ENCODE measurements around the gene CHMP4B. TPM values are rescaled to one million over a fixed set of nuclear protein-coding genes. Genes with fewer than 3 reads are reported as not detected.

The CHMP4B gene
- total RNA-seq, 1 experiment from 2014 or later = 203 TPM

- H3K27me3 ChIP-seq (replicated peaks; ENCODE audit: control insufficient read depth, insufficient read depth, low read length) = no peaks in the 10 kb centered on the region
- Mint-ChIP-seq H3K27me3 (ENCODE audit: insufficient read depth, unreplicated experiment) (no peaks in the 10 kb centered on the region), H3K4me1 (ENCODE audit: low read depth, unreplicated experiment) (peaks cover 58% of the 10 kb centered on the region), H3K27ac (ENCODE audit: unreplicated experiment) (peak overlapping the region; percentile 80), H3K36me3 (ENCODE audit: insufficient read depth, unreplicated experiment) (peaks cover 20% of the 10 kb centered on the region), H3K9me3 (ENCODE audit: unreplicated experiment) (no peaks in the 10 kb centered on the region), H3K4me3 (ENCODE audit: unreplicated experiment) (peak overlapping the region; percentile 43)
- peak overlapping the region; percentile 1; the same call in 1 of the 2 replicates for H3K4me3 ChIP-seq (ENCODE audit: low read depth, low read length)
- no TSS peak for BruUV-seq (replicated peaks)
- H3K36me3 ChIP-seq (ENCODE audit: control insufficient read depth, insufficient read depth, low read length) = no peaks in the 10 kb centered on the region
- H3K4me1 ChIP-seq = peaks cover 55% of the 10 kb centered on the region
- ChIA-PET POLR2A (interaction anchor here (0.5 to 2.8 kb wide), 8 partner anchors 13 to 537 kb away, joined by 3 to 39 read pairs (median 3); partner anchors contain the start of genes CHMP4B, EIF2S2, ITCH and PXMP4), CTCF (interaction anchor here (0.5 to 1.9 kb wide), 9 partner anchors 10 to 1437 kb away, joined by 3 to 20 read pairs (median 4); partner anchors contain the start of gene CHMP4B)
- no peak for TF ChIP-seq CTCF (IDR thresholded peaks at IDR 0.05; ENCODE audit: insufficient read depth in 1 of 2, low read depth in 1 of 2, low read length in 1 of 2, severe bottlenecking in 1 of 2, unreplicated experiment in 1 of 2)
- intact Hi-C loops (cut with micrococcal nuclease; ENCODE audit: unreplicated experiment) = loop anchor here (1.0 to 2.0 kb wide), 2 partner anchors 16 to 93 kb away; partner anchors contain the start of gene CHMP4B
- no peaks in the 10 kb centered on the region for H3K9me3 ChIP-seq
- peak; percentile 92 to 94 for DNase-seq
Measured at GRCh38 chr20:33826270-33826897, 15.2 kb downstream of the CHMP4B start.

GRCh38 chr20:33827109-33827508 is 16.0 kb downstream of the CHMP4B start:
- no peak for TF ChIP-seq CTCF (IDR thresholded peaks at IDR 0.05; ENCODE audit: insufficient read depth in 1 of 2, low read depth in 1 of 2, low read length in 1 of 2, severe bottlenecking in 1 of 2, unreplicated experiment in 1 of 2)
- Histone ChIP-seq H3K36me3 (ENCODE audit: control insufficient read depth, insufficient read depth, low read length) (peaks cover under 1% of the 10 kb centered on the region), H3K27me3 (replicated peaks; ENCODE audit: control insufficient read depth, insufficient read depth, low read length) (no peaks in the 10 kb centered on the region), H3K4me1 (peaks cover 55% of the 10 kb centered on the region), H3K9me3 (no peaks in the 10 kb centered on the region), H3K4me3 (ENCODE audit: low read depth, low read length) (no peak overlapping the region)
- H3K4me1 Mint-ChIP-seq (ENCODE audit: low read depth, unreplicated experiment) = peaks cover 58% of the 10 kb centered on the region
- H3K36me3 Mint-ChIP-seq (ENCODE audit: insufficient read depth, unreplicated experiment) = peaks cover 20% of the 10 kb centered on the region
- BruUV-seq (replicated peaks) = no TSS peak
- H3K4me3 Mint-ChIP-seq (ENCODE audit: unreplicated experiment) = no peak overlapping the region
- no peak for DNase-seq
- ChIA-PET POLR2A (interaction anchor here (0.9 to 2.8 kb wide), 4 partner anchors 14 to 285 kb away, joined by 3 to 39 read pairs (median 20); partner anchors contain the start of genes CHMP4B, EIF2S2 and RALY), CTCF (interaction anchor here (1.6 to 1.9 kb wide), 3 partner anchors 10 to 195 kb away, joined by 4 to 20 read pairs (median 7); partner anchors contain the start of gene CHMP4B)
- peak overlapping the region; percentile 80 for H3K27ac Mint-ChIP-seq (ENCODE audit: unreplicated experiment)
- H3K9me3 Mint-ChIP-seq (ENCODE audit: unreplicated experiment) = no peaks in the 10 kb centered on the region
- intact Hi-C loops (cut with micrococcal nuclease; ENCODE audit: unreplicated experiment) = loop anchor here (2.0 kb wide), 1 partner anchor 16 kb away; the partner anchor contains the start of gene CHMP4B
- H3K27me3 Mint-ChIP-seq (ENCODE audit: insufficient read depth, unreplicated experiment) = no peaks in the 10 kb centered on the region

GRCh38 chr20:33827634-33828325 is 16.6 kb downstream of the CHMP4B start:
- DNase-seq = no peak
- H3K9me3 Mint-ChIP-seq (ENCODE audit: unreplicated experiment) = no peaks in the 10 kb centered on the region
- H3K27ac Mint-ChIP-seq (ENCODE audit: unreplicated experiment) = peak overlapping the region; percentile 74
- H3K27me3 ChIP-seq (replicated peaks; ENCODE audit: control insufficient read depth, insufficient read depth, low read length) = no peaks in the 10 kb centered on the region
- peaks cover 13% of the 10 kb centered on the region for H3K36me3 Mint-ChIP-seq (ENCODE audit: insufficient read depth, unreplicated experiment)
- TF ChIP-seq CTCF (IDR thresholded peaks at IDR 0.05; ENCODE audit: insufficient read depth in 1 of 2, low read depth in 1 of 2, low read length in 1 of 2, severe bottlenecking in 1 of 2, unreplicated experiment in 1 of 2) = no peak
- no TSS peak for BruUV-seq (replicated peaks)
- H3K4me3 Mint-ChIP-seq (ENCODE audit: unreplicated experiment) = no peak overlapping the region
- ChIA-PET CTCF (interaction anchor here (1.9 kb wide), 1 partner anchor 9 kb away, joined by 7 read pairs; no protein-coding TSS in a partner anchor), POLR2A (interaction anchor here (0.5 kb wide), 1 partner anchor 18 kb away, joined by 3 read pairs; no protein-coding TSS in a partner anchor)
- H3K27me3 Mint-ChIP-seq (ENCODE audit: insufficient read depth, unreplicated experiment) = no peaks in the 10 kb centered on the region
- H3K4me3 ChIP-seq (ENCODE audit: low read depth, low read length) = no peak overlapping the region
- H3K4me1 Mint-ChIP-seq (ENCODE audit: low read depth, unreplicated experiment) = peaks cover 58% of the 10 kb centered on the region
- H3K4me1 ChIP-seq = peaks cover 55% of the 10 kb centered on the region
- intact Hi-C loops (cut with micrococcal nuclease; ENCODE audit: unreplicated experiment) = loop anchor here (2.0 kb wide), 1 partner anchor 17 kb away; the partner anchor contains the start of gene CHMP4B
- H3K9me3 ChIP-seq = no peaks in the 10 kb centered on the region
- peaks cover 2% of the 10 kb centered on the region for H3K36me3 ChIP-seq (ENCODE audit: control insufficient read depth, insufficient read depth, low read length)

Measured in Caco-2 (cell line).